Fibroblast of lung (primary cell): Measurements from ENCODE around the gene BABAM2.

ENCODE experiments used
- EZH2 ChIP-seq: IDR thresholded peaks from 2 replicates; pipeline ENCODE4 v1.5.1; 2012; ENCODE audit warnings: low read length, control low read depth, mild to moderate bottlenecking; ENCODE audit errors: missing control alignments
- TF ChIP-seq, protein P1 (sequence below), 2 donors: IDR thresholded peaks in 1 of 2; conservative IDR thresholded peaks in 1 of 2; 1 replicate in 1 of 2; 2 replicates in 1 of 2; pipeline ENCODE4 v1.5.1; 2011 to 2012; ENCODE audit warnings: low read length in 2 of 2, control low read depth in 1 of 2, inconsistent platforms in 1 of 2, low read depth in 1 of 2, mild to moderate bottlenecking in 1 of 2

DNA sequence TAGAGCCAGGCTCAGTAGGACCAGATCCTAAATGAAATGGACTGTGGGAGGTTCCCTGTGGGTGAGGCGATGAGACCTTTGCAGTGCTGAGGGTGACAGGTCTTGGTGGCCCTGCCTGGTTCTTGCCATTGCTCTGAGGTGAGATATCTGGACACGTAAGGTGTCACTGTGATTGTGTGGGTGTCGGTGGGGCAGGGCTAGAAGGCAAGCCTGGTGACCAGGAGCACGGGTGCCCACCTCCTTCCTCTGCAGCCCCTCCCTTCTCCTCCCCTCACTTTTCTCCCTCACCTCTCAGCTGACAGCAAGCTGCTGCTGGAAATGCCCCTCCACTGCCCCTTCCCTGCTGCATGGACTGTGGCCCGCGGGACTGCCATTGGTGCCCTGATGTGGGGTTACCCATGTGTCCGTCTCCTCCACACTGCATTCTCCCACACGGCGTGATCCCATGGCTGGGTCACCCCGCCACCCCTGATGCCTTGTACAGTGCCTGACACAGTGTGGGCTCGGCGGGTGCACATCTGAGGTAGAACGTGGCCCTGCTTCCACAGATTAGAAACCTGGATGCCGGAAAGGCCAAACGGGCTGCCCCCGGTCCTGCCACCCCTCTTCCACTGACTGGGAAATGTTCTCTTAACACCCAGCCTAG is 446.6 kb downstream of the BABAM2 start:
- TF ChIP-seq, protein P1, sequence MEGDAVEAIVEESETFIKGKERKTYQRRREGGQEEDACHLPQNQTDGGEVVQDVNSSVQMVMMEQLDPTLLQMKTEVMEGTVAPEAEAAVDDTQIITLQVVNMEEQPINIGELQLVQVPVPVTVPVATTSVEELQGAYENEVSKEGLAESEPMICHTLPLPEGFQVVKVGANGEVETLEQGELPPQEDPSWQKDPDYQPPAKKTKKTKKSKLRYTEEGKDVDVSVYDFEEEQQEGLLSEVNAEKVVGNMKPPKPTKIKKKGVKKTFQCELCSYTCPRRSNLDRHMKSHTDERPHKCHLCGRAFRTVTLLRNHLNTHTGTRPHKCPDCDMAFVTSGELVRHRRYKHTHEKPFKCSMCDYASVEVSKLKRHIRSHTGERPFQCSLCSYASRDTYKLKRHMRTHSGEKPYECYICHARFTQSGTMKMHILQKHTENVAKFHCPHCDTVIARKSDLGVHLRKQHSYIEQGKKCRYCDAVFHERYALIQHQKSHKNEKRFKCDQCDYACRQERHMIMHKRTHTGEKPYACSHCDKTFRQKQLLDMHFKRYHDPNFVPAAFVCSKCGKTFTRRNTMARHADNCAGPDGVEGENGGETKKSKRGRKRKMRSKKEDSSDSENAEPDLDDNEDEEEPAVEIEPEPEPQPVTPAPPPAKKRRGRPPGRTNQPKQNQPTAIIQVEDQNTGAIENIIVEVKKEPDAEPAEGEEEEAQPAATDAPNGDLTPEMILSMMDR (conservative IDR thresholded peaks at IDR 0.05 in 1 of 2, IDR thresholded peaks at IDR 0.05 in 1 of 2; ENCODE audit: low read depth in 1 of 2, low read length in 2 of 2), result no peak
- TF ChIP-seq EZH2, result no peak
